Mammary epithelial cell (primary cell): ENCODE data around the gene PTPN6.

Experiments
- EZH2 ChIP-seq: IDR thresholded peaks from 2 replicates; pipeline ENCODE4 v1.6.1; 2012; ENCODE audit warnings: low read length, inconsistent platforms, borderline replicate concordance
- TF ChIP-seq, protein P1 (sequence below), 2 donors: IDR thresholded peaks in 1 of 2; conservative IDR thresholded peaks in 1 of 2; 2 replicates each; pipeline ENCODE4 v1.5.1; 2011 to 2012; ENCODE audit warnings: inconsistent platforms in 2 of 2, low read length in 2 of 2, mild to moderate bottlenecking in 2 of 2, control low read depth in 1 of 2, low read depth in 1 of 2; ENCODE audit not compliant: insufficient read depth in 1 of 2; ENCODE audit errors: extremely low read depth in 1 of 2

DNA sequence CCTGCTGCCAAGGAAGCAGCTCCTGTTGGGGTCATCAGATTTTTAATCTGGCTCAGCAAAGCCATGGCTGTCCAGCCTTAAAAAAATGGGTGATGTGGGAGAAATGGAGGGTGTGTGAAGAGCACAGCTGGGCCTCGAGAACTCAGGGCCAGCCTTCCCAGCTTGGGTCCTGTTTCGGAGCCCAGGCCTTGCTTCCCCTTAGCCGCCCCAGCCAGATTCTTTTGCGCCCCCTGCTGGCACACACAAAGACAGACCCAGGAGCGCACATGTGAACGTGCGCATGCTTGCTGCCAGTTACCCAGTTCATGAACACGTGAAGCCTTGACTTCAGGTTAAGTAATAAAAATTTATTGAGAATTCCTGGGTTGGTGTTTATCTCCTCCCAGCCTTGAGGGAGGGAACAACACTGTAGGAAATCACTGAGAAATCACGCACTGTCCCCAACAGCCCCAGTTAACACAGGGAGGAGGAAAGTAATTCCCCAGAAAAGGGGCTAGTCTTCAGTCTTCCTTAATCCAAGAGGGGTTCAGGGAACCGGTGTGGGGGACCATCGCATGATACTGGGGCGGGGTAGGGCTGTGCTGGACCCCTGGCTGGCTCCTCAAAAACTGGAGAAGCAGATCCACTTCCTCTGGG is 14.0 kb downstream of the PTPN6 start:
- TF ChIP-seq, protein P1, sequence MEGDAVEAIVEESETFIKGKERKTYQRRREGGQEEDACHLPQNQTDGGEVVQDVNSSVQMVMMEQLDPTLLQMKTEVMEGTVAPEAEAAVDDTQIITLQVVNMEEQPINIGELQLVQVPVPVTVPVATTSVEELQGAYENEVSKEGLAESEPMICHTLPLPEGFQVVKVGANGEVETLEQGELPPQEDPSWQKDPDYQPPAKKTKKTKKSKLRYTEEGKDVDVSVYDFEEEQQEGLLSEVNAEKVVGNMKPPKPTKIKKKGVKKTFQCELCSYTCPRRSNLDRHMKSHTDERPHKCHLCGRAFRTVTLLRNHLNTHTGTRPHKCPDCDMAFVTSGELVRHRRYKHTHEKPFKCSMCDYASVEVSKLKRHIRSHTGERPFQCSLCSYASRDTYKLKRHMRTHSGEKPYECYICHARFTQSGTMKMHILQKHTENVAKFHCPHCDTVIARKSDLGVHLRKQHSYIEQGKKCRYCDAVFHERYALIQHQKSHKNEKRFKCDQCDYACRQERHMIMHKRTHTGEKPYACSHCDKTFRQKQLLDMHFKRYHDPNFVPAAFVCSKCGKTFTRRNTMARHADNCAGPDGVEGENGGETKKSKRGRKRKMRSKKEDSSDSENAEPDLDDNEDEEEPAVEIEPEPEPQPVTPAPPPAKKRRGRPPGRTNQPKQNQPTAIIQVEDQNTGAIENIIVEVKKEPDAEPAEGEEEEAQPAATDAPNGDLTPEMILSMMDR (conservative IDR thresholded peaks at IDR 0.05 in 1 of 2, IDR thresholded peaks at IDR 0.05 in 1 of 2; ENCODE audit: extremely low read depth in 1 of 2, insufficient read depth in 1 of 2, low read depth in 1 of 2, low read length in 2 of 2) = peak; percentile 93 to 95
- TF ChIP-seq EZH2 = no peak
